HG03521 (cell line): Measurements from ENCODE around the gene FLACC1.

ENCODE experiments used
- ATAC-seq: cut with Tn5 transposase; IDR thresholded peaks from one replicate; pipeline ENCODE4 v1.9.1; 2021; ENCODE audit warnings: mild to moderate bottlenecking, moderate library complexity; ENCODE audit not compliant: unreplicated experiment

Gene FLACC1

GRCh38 chr2:201280191-201281040 is 76.7 kb downstream of the FLACC1 start:
- no peak for ATAC-seq

GRCh38 chr2:201279079-201279478 is 78.1 kb downstream of the FLACC1 start:
- no peak for ATAC-seq

- no peak for ATAC-seq
Observed at GRCh38 chr2:201276511-201276910, 80.6 kb downstream of the FLACC1 start.

- no peak for ATAC-seq
Observed at GRCh38 chr2:201275990-201276389, 81.2 kb downstream of the FLACC1 start.

- no peak for ATAC-seq
Observed at GRCh38 chr2:201275069-201275468, 82.1 kb downstream of the FLACC1 start.

- ATAC-seq = no peak
Observed at GRCh38 chr2:201273330-201273983, 83.7 kb downstream of the FLACC1 start.

- ATAC-seq = no peak
Observed at GRCh38 chr2:201271917-201272316, 85.2 kb downstream of the FLACC1 start.

- ATAC-seq = no peak
Observed at GRCh38 chr2:201270293-201271001, 86.7 kb downstream of the FLACC1 start.

- ATAC-seq = no peak
Observed at GRCh38 chr2:201269764-201270163, 87.4 kb downstream of the FLACC1 start.

GRCh38 chr2:201267278-201268030 is 89.7 kb downstream of the FLACC1 start:
- ATAC-seq = no peak

- no peak for ATAC-seq
Observed at GRCh38 chr2:201266629-201267028, 90.5 kb downstream of the FLACC1 start.

- ATAC-seq = no peak
Observed at GRCh38 chr2:201264472-201265173, 92.5 kb downstream of the FLACC1 start.

GRCh38 chr2:201263779-201264178 is 93.4 kb downstream of the FLACC1 start:
- no peak for ATAC-seq

- ATAC-seq = no peak
Observed at GRCh38 chr2:201262718-201263117, 94.4 kb downstream of the FLACC1 start.

- no peak for ATAC-seq
Observed at GRCh38 chr2:201261906-201262305, 95.2 kb downstream of the FLACC1 start.

GRCh38 chr2:201261471-201261870 is 95.7 kb downstream of the FLACC1 start:
- ATAC-seq = no peak

- peak; percentile 28 for ATAC-seq
Observed at GRCh38 chr2:201260302-201260800, 96.8 kb downstream of the FLACC1 start, which contains the start of gene CASP8. CASP8 (plus strand) TSS chr2:201260536; CDS start chr2:201266487, 5,951 bp downstream.

GRCh38 chr2:201258666-201259615 is 98.2 kb downstream of the FLACC1 start:
- ATAC-seq = peak; percentile 1
